HepG2 (cell line): ENCODE measurements around the gene CTDSP1. TPM values are rescaled to one million over a fixed set of nuclear protein-coding genes. Genes with fewer than 3 reads are reported as not detected.

ENCODE experiments used
- AGO2 ChIP-seq: fragments of 200-400 bp; formaldehyde crosslinking; optimal IDR thresholded peaks from 2 replicates; pipeline ENCODE3; 2017; ENCODE audit warnings: mild to moderate bottlenecking, low read depth, low read length, moderate library complexity
- ARNT2 ChIP-seq: sonication (generic); formaldehyde crosslinking; IDR thresholded peaks from 2 replicates; pipeline ENCODE4 v1.8.0; 2022; ENCODE audit warnings: mild to moderate bottlenecking, low read depth, missing genetic modification reagents, moderate library complexity
- FOXA3 ChIP-seq: IDR thresholded peaks from 2 replicates; pipeline ENCODE4 v1.6.1; 2016; ENCODE audit warnings: missing genetic modification reagents, missing compliant biosample characterization
- GABPB1 ChIP-seq: IDR thresholded peaks from 2 replicates; pipeline ENCODE4 v1.6.1; 2016; ENCODE audit warnings: mild to moderate bottlenecking, missing genetic modification reagents, moderate library complexity, missing compliant biosample characterization
- IKZF4 ChIP-seq: sonication (generic); formaldehyde crosslinking; IDR thresholded peaks from 2 replicates; pipeline ENCODE4 v1.5.1; 2020; ENCODE audit warnings: borderline replicate concordance, mild to moderate bottlenecking, low read depth, missing genetic modification reagents; ENCODE audit errors: not compliant biosample characterization
- JARID2 ChIP-seq: sonication (generic); formaldehyde crosslinking; IDR thresholded peaks from 2 replicates; pipeline ENCODE4 v1.8.1; 2023; ENCODE audit warnings: missing genetic modification reagents, inconsistent platforms; ENCODE audit not compliant: insufficient replicate concordance
- KDM1A ChIP-seq: IDR thresholded peaks from 2 replicates; pipeline ENCODE4 v1.6.1; 2016; ENCODE audit warnings: missing compliant biosample characterization
- KDM2A ChIP-seq: sonication (generic); formaldehyde crosslinking; IDR thresholded peaks from 2 replicates; pipeline ENCODE4 v1.4.0; 2020; ENCODE audit warnings: low read depth, missing genetic modification reagents, borderline replicate concordance
- MAZ ChIP-seq, 2 experiments: sonication (generic) in 1 of 2; formaldehyde crosslinking in 1 of 2; IDR thresholded peaks; 2 replicates each; pipeline versions ENCODE4 v1.5.0 to v1.6.1; 2012 to 2020; ENCODE audit warnings: low read depth in 2 of 2, mild to moderate bottlenecking in 2 of 2, borderline replicate concordance in 1 of 2, improper control_type of control experiment in 1 of 2, low read length in 1 of 2, missing genetic modification reagents in 1 of 2, moderate library complexity in 1 of 2
- MTF1 ChIP-seq: sonication (generic); formaldehyde crosslinking; IDR thresholded peaks from 2 replicates; pipeline ENCODE4 v1.5.0; 2020; ENCODE audit warnings: missing genetic modification reagents
- MZF1 ChIP-seq: sonication (generic); formaldehyde crosslinking; IDR thresholded peaks from 2 replicates; pipeline ENCODE4 v1.8.1; 2023; ENCODE audit warnings: mild to moderate bottlenecking, missing genetic modification reagents, borderline replicate concordance
- NFIB ChIP-seq: sonication (generic); formaldehyde crosslinking; IDR thresholded peaks from 2 replicates; pipeline ENCODE4 v1.9.0; 2021; ENCODE audit warnings: missing genetic modification reagents, mild to moderate bottlenecking, borderline replicate concordance
- NR2F2 ChIP-seq: IDR thresholded peaks from 2 replicates; pipeline ENCODE4 v1.6.1; 2012; ENCODE audit warnings: low read depth, inconsistent platforms, borderline replicate concordance
- NRL ChIP-seq: sonication (generic); formaldehyde crosslinking; IDR thresholded peaks from 2 replicates; pipeline ENCODE4 v1.5.0; 2020; ENCODE audit warnings: missing genetic modification reagents, mild to moderate bottlenecking, moderate library complexity, borderline replicate concordance
- POLR2AphosphoS5 ChIP-seq: IDR thresholded peaks from 2 replicates; pipeline ENCODE4 v1.6.1; 2012; ENCODE audit warnings: low read depth, low read length
- RBFOX2 ChIP-seq: fragments of 200-400 bp; formaldehyde crosslinking; IDR thresholded peaks from 2 replicates; pipeline ENCODE4 v1.6.1; 2017; ENCODE audit warnings: low read depth, mild to moderate bottlenecking, low read length
- TMF1 ChIP-seq: sonication (generic); formaldehyde crosslinking; IDR thresholded peaks from 2 replicates; pipeline ENCODE4 v1.8.1; 2022; ENCODE audit warnings: low read depth, missing genetic modification reagents
- YEATS2 ChIP-seq: sonication (generic); formaldehyde crosslinking; IDR thresholded peaks from 2 replicates; pipeline ENCODE4 v1.4.0; 2020; ENCODE audit warnings: missing genetic modification reagents, borderline replicate concordance
- YY1 ChIP-seq: IDR thresholded peaks from 2 replicates; pipeline ENCODE4 v1.6.1; 2011; ENCODE audit warnings: low read length, low read depth, moderate library complexity, mild to moderate bottlenecking; ENCODE audit not compliant: insufficient read depth, insufficient replicate concordance
- ZNF317 ChIP-seq: sonication (generic); formaldehyde crosslinking; IDR thresholded peaks from 2 replicates; pipeline ENCODE4 v1.5.0; 2020; ENCODE audit warnings: mild to moderate bottlenecking, missing genetic modification reagents
- ZNF546 ChIP-seq: sonication (generic); formaldehyde crosslinking; conservative IDR thresholded peaks from 2 replicates; pipeline ENCODE4 v1.8.1; 2023; ENCODE audit warnings: mild to moderate bottlenecking, missing genetic modification reagents
- ZNF788 ChIP-seq: sonication (generic); formaldehyde crosslinking; IDR thresholded peaks from 2 replicates; pipeline ENCODE4 v1.5.0; 2020; ENCODE audit warnings: mild to moderate bottlenecking, missing genetic modification reagents, borderline replicate concordance
- ZSCAN12 ChIP-seq: sonication (generic); formaldehyde crosslinking; IDR thresholded peaks from 2 replicates; pipeline ENCODE4 v1.9.0; 2021; ENCODE audit warnings: mild to moderate bottlenecking, missing genetic modification reagents
- polyA plus RNA-seq, 8 experiments: library from polyadenylated mRNA; depleted of rRNA in 3 of 8; stranded (reverse) in 7 of 8; unstranded in 1 of 8; fragments of >200 nt; fragmentation: Illumina TruSeq in 4 of 8; extraction: Trizol in 4 of 8; gene quantifications; 2 replicates each; pipeline versions ENCODE4 v1.2.1 to v1.2.3, GENCODE V29; 2011 to 2016; ENCODE audit warnings: low read depth in 4 of 8, missing spikeins in 1 of 8, mixed read lengths in 1 of 8; ENCODE audit not compliant: insufficient read depth in 1 of 8
- total RNA-seq, 5 experiments: library from RNA; depleted of rRNA; stranded (reverse); fragments of >200 nt; fragmentation: Illumina TruSeq; extraction: Trizol; gene quantifications; 2 replicates each; pipeline ENCODE4 v1.2.3, GENCODE V29; 2016; ENCODE audit warnings: low read depth in 1 of 5
- TF ChIP-seq, protein P1 (sequence below): sonication (generic); formaldehyde crosslinking; IDR thresholded peaks from 2 replicates; pipeline ENCODE4 v1.8.0; 2022; ENCODE audit warnings: mild to moderate bottlenecking, missing genetic modification reagents, moderate library complexity

Gene CTDSP1
- total and polyA plus RNA-seq, 2 of the 13 experiments (the other 11 are each of a cell fraction or from before 2014, with no cell fraction given), result 91.0 to 268 TPM

GRCh38 chr2:218401890-218402289 is 2.2 kb downstream of the CTDSP1 start (continued):
- TF ChIP-seq ARNT2 (CRISPR knock-in tag), result 0 out of 2 replicates have a peak, but pooled peaks have one; percentile 21
- TF ChIP-seq RBFOX2, result peak; percentile 13; the same call in 1 of the 2 replicates
- TF ChIP-seq GABPB1 (CRISPR knock-in tag), result 0 out of 2 replicates have a peak, but pooled peaks have one; percentile 0
- no peak for TF ChIP-seq MTF1
- TF ChIP-seq ZNF317 (CRISPR knock-in tag), result no peak
- TF ChIP-seq, protein P1, sequence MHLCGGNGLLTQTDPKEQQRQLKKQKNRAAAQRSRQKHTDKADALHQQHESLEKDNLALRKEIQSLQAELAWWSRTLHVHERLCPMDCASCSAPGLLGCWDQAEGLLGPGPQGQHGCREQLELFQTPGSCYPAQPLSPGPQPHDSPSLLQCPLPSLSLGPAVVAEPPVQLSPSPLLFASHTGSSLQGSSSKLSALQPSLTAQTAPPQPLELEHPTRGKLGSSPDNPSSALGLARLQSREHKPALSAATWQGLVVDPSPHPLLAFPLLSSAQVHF (CRISPR knock-in tag), result no peak
- TF ChIP-seq ZNF546 (CRISPR knock-in tag), result peak; percentile 28; the same call in 1 of the 2 replicates
- TF ChIP-seq ZSCAN12 (CRISPR knock-in tag), result no peak
- TF ChIP-seq KDM2A (CRISPR knock-in tag), result no peak
- no peak for TF ChIP-seq FOXA3 (CRISPR knock-in tag)
- peak; percentile 48 for TF ChIP-seq AGO2
- TF ChIP-seq ZNF788 (CRISPR knock-in tag), result no peak
- TF ChIP-seq NRL (CRISPR knock-in tag), result no peak
- no peak for TF ChIP-seq TMF1 (CRISPR knock-in tag)
- TF ChIP-seq IKZF4, result peak; percentile 63
- peak; percentile 72; the same call in 1 of the 2 replicates for TF ChIP-seq NFIB (CRISPR knock-in tag)
- no peak for TF ChIP-seq YEATS2 (CRISPR knock-in tag)
- peak; percentile 31; the same call in 1 of the 2 replicates for TF ChIP-seq POLR2AphosphoS5
- TF ChIP-seq KDM1A (CRISPR knock-in tag), result no peak
- TF ChIP-seq JARID2 (CRISPR knock-in tag), result no peak
- TF ChIP-seq NR2F2, result no peak
- no peak for TF ChIP-seq MAZ (IDR thresholded peaks at IDR 0.05; ENCODE audit: borderline replicate concordance, low read depth, low read length)
- TF ChIP-seq MAZ (CRISPR knock-in tag; IDR thresholded peaks at IDR 0.05; ENCODE audit: low read depth), result no peak
- TF ChIP-seq MZF1, result no peak
- no peak for TF ChIP-seq YY1
